MM.1S (cell line): ENCODE results near the gene NEFH.

ENCODE experiments used
- EZH2 ChIP-seq: fragments of 300-600 bp; sonication (generic); optimal IDR thresholded peaks from 2 replicates; pipeline ENCODE3; 2017; ENCODE audit warnings: low read depth, mild to moderate bottlenecking, antibody characterized with exemption, low read length, mixed read lengths
- TF ChIP-seq, protein P1 (sequence below): fragments of 300-600 bp; sonication (generic); IDR thresholded peaks from 2 replicates; pipeline ENCODE4 v1.5.1; 2016; ENCODE audit warnings: antibody characterized with exemption, low read length, mixed read lengths

DNA sequence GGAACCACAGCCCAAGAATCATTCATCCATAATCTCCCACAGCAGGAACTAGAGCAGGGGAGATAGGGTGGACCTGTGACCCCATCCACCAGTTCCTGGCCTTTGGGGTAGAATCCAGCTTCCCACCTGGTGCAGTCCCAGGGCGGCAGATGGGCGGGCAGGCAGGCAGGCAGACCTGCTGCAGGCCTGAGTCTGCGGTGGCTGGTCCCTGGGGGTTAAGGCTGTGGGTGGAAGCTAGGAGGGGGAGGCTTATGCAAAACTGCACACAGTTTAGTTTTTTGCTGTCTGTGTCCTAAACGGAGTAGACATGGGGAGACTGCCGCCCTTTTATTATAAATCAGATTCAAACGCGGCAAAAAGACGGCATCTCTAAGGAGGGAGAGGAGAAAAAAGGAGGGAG lies 4.5 kb upstream of the NEFH start:
- TF ChIP-seq, protein P1, sequence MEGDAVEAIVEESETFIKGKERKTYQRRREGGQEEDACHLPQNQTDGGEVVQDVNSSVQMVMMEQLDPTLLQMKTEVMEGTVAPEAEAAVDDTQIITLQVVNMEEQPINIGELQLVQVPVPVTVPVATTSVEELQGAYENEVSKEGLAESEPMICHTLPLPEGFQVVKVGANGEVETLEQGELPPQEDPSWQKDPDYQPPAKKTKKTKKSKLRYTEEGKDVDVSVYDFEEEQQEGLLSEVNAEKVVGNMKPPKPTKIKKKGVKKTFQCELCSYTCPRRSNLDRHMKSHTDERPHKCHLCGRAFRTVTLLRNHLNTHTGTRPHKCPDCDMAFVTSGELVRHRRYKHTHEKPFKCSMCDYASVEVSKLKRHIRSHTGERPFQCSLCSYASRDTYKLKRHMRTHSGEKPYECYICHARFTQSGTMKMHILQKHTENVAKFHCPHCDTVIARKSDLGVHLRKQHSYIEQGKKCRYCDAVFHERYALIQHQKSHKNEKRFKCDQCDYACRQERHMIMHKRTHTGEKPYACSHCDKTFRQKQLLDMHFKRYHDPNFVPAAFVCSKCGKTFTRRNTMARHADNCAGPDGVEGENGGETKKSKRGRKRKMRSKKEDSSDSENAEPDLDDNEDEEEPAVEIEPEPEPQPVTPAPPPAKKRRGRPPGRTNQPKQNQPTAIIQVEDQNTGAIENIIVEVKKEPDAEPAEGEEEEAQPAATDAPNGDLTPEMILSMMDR, result no peak
- no peak for TF ChIP-seq EZH2
